HepG2 (cell line): ENCODE data around the gene MEGF6. TPM values are rescaled to one million over a fixed set of nuclear protein-coding genes. Genes with fewer than 3 reads are reported as not detected.

Experiments
- ATAC-seq: fragments of 200-7000 bp; cut with Tn5 transposase; 3 replicates; pipeline ENCODE4 v1.9.1; 2020; ENCODE audit warnings: mild to moderate bottlenecking, moderate library complexity
- BruUV-seq: library from RNA; stranded (reverse); fragments of 400-500 nt; replicated peaks from 2 replicates; lab custom pipeline; 2021; lab: Mats Ljungman, UMichigan
- CTCF ChIA-PET: fragments of 300-600 bp; formaldehyde crosslinking; extraction: SDS; loops from one replicate; lab custom pipeline; 2021; ENCODE audit warnings: low total read pairs, inconsistent platforms, low intra/inter-chr PET ratio; lab: Yijun Ruan, JAX
- POLR2A ChIA-PET: fragments of 350-600 bp; sonication (Branson Sonifier 250); formaldehyde crosslinking; loops from one replicate; lab custom pipeline; 2020; ENCODE audit warnings: antibody characterized with exemption, inconsistent platforms; lab: Yijun Ruan, JAX
- DNase-seq: peaks from one replicate; pipeline ENCODE4 v3.0.0-alpha.2; 2015; ENCODE audit warnings: low spot score
- FAIRE-seq: peaks from 3 replicates; lab custom pipeline; 2011; peaks lifted over from hg19 to GRCh38; lab: Jason Lieb, UNC
- H2AFZ ChIP-seq: one replicate; pipeline ENCODE4 v1.6.1; 2011; ENCODE audit warnings: low read length, inconsistent platforms
- H3K27ac ChIP-seq: fragments of 300-600 bp; 3 replicates; pipeline ENCODE4 v1.8.0; 2011; ENCODE audit warnings: mixed run types, mild to moderate bottlenecking, mixed read lengths, low read length, inconsistent platforms; ENCODE audit not compliant: insufficient read depth; ENCODE audit errors: extremely low read length
- H3K27me3 ChIP-seq, 2 experiments: fragments of 200-600 bp in 1 of 2; 2 replicates in 1 of 2; 3 replicates in 1 of 2; pipeline versions ENCODE4 v1.6.0 to v1.8.0; 2011; ENCODE audit warnings: low read length in 2 of 2, mild to moderate bottlenecking in 2 of 2, moderate library complexity in 2 of 2, inconsistent platforms in 1 of 2; ENCODE audit not compliant: insufficient read depth in 2 of 2, control insufficient read depth in 1 of 2
- H3K36me3 ChIP-seq, 2 experiments: fragments of 200-600 bp in 1 of 2; replicated peaks in 1 of 2; 2 replicates in 1 of 2; 3 replicates in 1 of 2; pipeline versions ENCODE4 v1.5.1 to v1.8.0; 2011; ENCODE audit warnings: low read length in 2 of 2, inconsistent platforms in 1 of 2; ENCODE audit not compliant: insufficient read depth in 2 of 2, control insufficient read depth in 1 of 2
- H3K4me1 ChIP-seq: 2 replicates; pipeline ENCODE4 v1.5.1; 2012; ENCODE audit warnings: low read length, inconsistent platforms; ENCODE audit not compliant: insufficient read depth
- H3K4me2 ChIP-seq: 2 replicates; pipeline ENCODE4 v1.6.0; 2011; ENCODE audit warnings: low read depth, low read length, inconsistent platforms
- H3K4me3 ChIP-seq, 3 experiments: fragments of 200-600 bp in 1 of 3; sonication (generic), shearing (Covaris generic) in 1 of 3; replicated peaks in 1 of 3; 2 replicates each; pipeline ENCODE4 v1.5.1; 2011 to 2016; ENCODE audit warnings: low read length in 3 of 3, inconsistent platforms in 2 of 3, low read depth in 2 of 3, mild to moderate bottlenecking in 2 of 3, control low read depth in 1 of 3, mixed read lengths in 1 of 3; ENCODE audit not compliant: insufficient read depth in 1 of 3
- H3K79me2 ChIP-seq: one replicate; pipeline ENCODE4 v1.6.1; 2011; ENCODE audit warnings: low read length, inconsistent platforms; ENCODE audit not compliant: insufficient read depth
- H3K9ac ChIP-seq: 2 replicates; pipeline ENCODE4 v1.6.0; 2011; ENCODE audit warnings: mild to moderate bottlenecking, low read depth, low read length, inconsistent platforms; ENCODE audit not compliant: insufficient read depth
- H3K9me3 ChIP-seq: 2 replicates; pipeline ENCODE4 v1.5.1; 2012; ENCODE audit warnings: mild to moderate bottlenecking, low read length
- H4K20me1 ChIP-seq: 2 replicates; pipeline ENCODE4 v1.6.0; 2011; ENCODE audit warnings: inconsistent platforms, mild to moderate bottlenecking, low read length, moderate library complexity; ENCODE audit not compliant: insufficient read depth
- AGO2 ChIP-seq: fragments of 200-400 bp; formaldehyde crosslinking; optimal IDR thresholded peaks from 2 replicates; pipeline ENCODE3; 2017; ENCODE audit warnings: mild to moderate bottlenecking, low read depth, low read length, moderate library complexity
- AHDC1 ChIP-seq: sonication (generic); formaldehyde crosslinking; IDR thresholded peaks from 2 replicates; pipeline ENCODE4 v1.5.1; 2020; ENCODE audit warnings: mild to moderate bottlenecking, missing genetic modification reagents, borderline replicate concordance
- AKAP8 ChIP-seq: sonication (generic); formaldehyde crosslinking; IDR thresholded peaks from 2 replicates; pipeline ENCODE4 v1.5.1; 2020; ENCODE audit warnings: mild to moderate bottlenecking, missing genetic modification reagents
- HNRNPL ChIP-seq: fragments of 200-400 bp; formaldehyde crosslinking; IDR thresholded peaks from 2 replicates; pipeline ENCODE4 v1.6.1; 2017; ENCODE audit warnings: mild to moderate bottlenecking, low read depth, low read length
- PATZ1 ChIP-seq: sonication (generic); formaldehyde crosslinking; IDR thresholded peaks from 2 replicates; pipeline ENCODE4 v1.4.0; 2020; ENCODE audit warnings: missing genetic modification reagents
- POLR2A ChIP-seq, 2 experiments: IDR thresholded peaks; 2 replicates each; pipeline ENCODE4 v1.6.1; 2011; ENCODE audit warnings: low read depth in 2 of 2, low read length in 2 of 2, mild to moderate bottlenecking in 1 of 2, moderate library complexity in 1 of 2; ENCODE audit not compliant: insufficient read depth in 1 of 2
- POLR2G ChIP-seq: fragments of 200-400 bp; formaldehyde crosslinking; IDR thresholded peaks from 2 replicates; pipeline ENCODE4 v1.6.1; 2018; ENCODE audit warnings: mild to moderate bottlenecking, low read depth, low read length, moderate library complexity
- RARA ChIP-seq: IDR thresholded peaks from 2 replicates; pipeline ENCODE4 v1.6.1; 2016; ENCODE audit warnings: missing genetic modification reagents, missing compliant biosample characterization
- RBFOX2 ChIP-seq: fragments of 200-400 bp; formaldehyde crosslinking; IDR thresholded peaks from 2 replicates; pipeline ENCODE4 v1.6.1; 2017; ENCODE audit warnings: low read depth, mild to moderate bottlenecking, low read length
- RNF2 ChIP-seq: fragments of 450-650 bp; conservative IDR thresholded peaks from 2 replicates; pipeline ENCODE4 v1.6.1; 2016; ENCODE audit warnings: low read depth
- RXRA ChIP-seq: sonication (generic); formaldehyde crosslinking; IDR thresholded peaks from 2 replicates; pipeline ENCODE4 v1.5.1; 2020; ENCODE audit warnings: missing genetic modification reagents
- TAF1 ChIP-seq: sonication (generic); formaldehyde crosslinking; IDR thresholded peaks from 2 replicates; pipeline ENCODE4 v1.4.0; 2020; ENCODE audit warnings: missing genetic modification reagents
- THRA ChIP-seq: sonication (generic); formaldehyde crosslinking; IDR thresholded peaks from 2 replicates; pipeline ENCODE4 v1.4.0; 2020; ENCODE audit warnings: missing genetic modification reagents, borderline replicate concordance
- XRCC5 ChIP-seq: fragments of 200-400 bp; formaldehyde crosslinking; optimal IDR thresholded peaks from 2 replicates; pipeline ENCODE3; 2017; ENCODE audit warnings: mild to moderate bottlenecking, low read length
- ZNF670 ChIP-seq: sonication (generic); formaldehyde crosslinking; IDR thresholded peaks from 2 replicates; pipeline ENCODE4 v1.8.0; 2022; ENCODE audit warnings: mild to moderate bottlenecking, missing genetic modification reagents, borderline replicate concordance
- ZSCAN25 ChIP-seq: sonication (generic); formaldehyde crosslinking; IDR thresholded peaks from 2 replicates; pipeline ENCODE4 v1.8.0; 2022; ENCODE audit warnings: mild to moderate bottlenecking, missing genetic modification reagents
- WGBS: methylation state at CpG from one replicate; pipeline ENCODE4 v1.1.6; 2017; ENCODE audit warnings: low lambda C conversion rate; 5-methylcytosine and 5-hydroxymethylcytosine counted together
- in situ Hi-C: cut with HindIII; loops from 2 replicates; pipeline ENCODE4 v1.10.0; 2017; ENCODE audit warnings: low pct_unique_long_range_greater_than_20kb; ENCODE audit not compliant: extremely low pct_ligation_motif_present
- intact Hi-C: fragments of 100-400 bp; cut with micrococcal nuclease; formaldehyde crosslinking; loops from one replicate; pipeline ENCODE4 v1.10.0; 2022; ENCODE audit not compliant: unreplicated experiment
- polyA plus RNA-seq, 8 experiments: library from polyadenylated mRNA; depleted of rRNA in 3 of 8; stranded (reverse) in 7 of 8; unstranded in 1 of 8; fragments of >200 nt; fragmentation: Illumina TruSeq in 4 of 8; extraction: Trizol in 4 of 8; gene quantifications; 2 replicates each; pipeline versions ENCODE4 v1.2.1 to v1.2.3, GENCODE V29; 2011 to 2016; ENCODE audit warnings: low read depth in 4 of 8, missing spikeins in 1 of 8, mixed read lengths in 1 of 8; ENCODE audit not compliant: insufficient read depth in 1 of 8
- total RNA-seq, 5 experiments: library from RNA; depleted of rRNA; stranded (reverse); fragments of >200 nt; fragmentation: Illumina TruSeq; extraction: Trizol; gene quantifications; 2 replicates each; pipeline ENCODE4 v1.2.3, GENCODE V29; 2016; ENCODE audit warnings: low read depth in 1 of 5

MEGF6 gene
- total and polyA plus RNA-seq, 2 of the 13 experiments (the other 11 are each of a cell fraction or from before 2014, with no cell fraction given), result 1.9 TPM

- Histone ChIP-seq H3K79me2 (no peaks in the 10 kb centered on the region), H3K9me3 (no peaks in the 10 kb centered on the region), H3K27ac (no peak overlapping the region), H3K27me3 (no peaks in the 10 kb centered on the region), H2AFZ (no peak overlapping the region), H3K4me1 (peaks cover 40% of the 10 kb centered on the region), H4K20me1 (no peaks in the 10 kb centered on the region), H3K4me3 (no peak overlapping the region), H3K36me3 (peaks cover 5 to 14% of the 10 kb centered on the region in 2 experiments; a peak in 3 of 5 replicates), H3K4me2 (no peak overlapping the region), H3K9ac (no peak overlapping the region)
- FAIRE-seq, result no peak
- 78% methylated on average over 6 of the region's 18 CpGs for WGBS
- ChIA-PET CTCF (interaction anchor here (3.0 kb wide), 1 partner anchor 29 kb away, joined by 70 read pairs; the partner anchor contains the start of gene ARHGEF16), POLR2A (interaction anchor here (1.0 to 3.6 kb wide), 4 partner anchors 11 to 29 kb away, joined by 3 to 20 read pairs (median 11); no protein-coding TSS in a partner anchor)
- in situ Hi-C loops, result loop anchor here (5.0 kb wide), 2 partner anchors 40 to 140 kb away; no protein-coding TSS in a partner anchor
- peak; percentile 52 for ATAC-seq
- no peak for DNase-seq
- intact Hi-C loops, result no loop called here
- no TSS peak for BruUV-seq
- TF ChIP-seq PATZ1 (peak; percentile 55; the same call in 1 of the 2 replicates), AHDC1 (CRISPR knock-in tag) (no peak), POLR2G (peak; percentile 38), THRA (CRISPR knock-in tag) (peak; percentile 27; the same call in 1 of the 2 replicates), ZSCAN25 (CRISPR knock-in tag) (peak; percentile 71), RXRA (CRISPR knock-in tag) (no peak), AKAP8 (CRISPR knock-in tag) (0 out of 2 replicates have a peak, but pooled peaks have one; percentile 24), HNRNPL (peak; percentile 84), ZNF670 (CRISPR knock-in tag) (no peak), POLR2A (IDR thresholded peaks at IDR 0.05; ENCODE audit: insufficient read depth in 1 of 2, low read depth in 2 of 2, low read length in 2 of 2) (peak in 1 of 2 experiments; percentile 47; a peak in 2 of 4 replicates), RBFOX2 (peak; percentile 26), AGO2 (peak; percentile 8), TAF1 (no peak), RNF2 (no peak), XRCC5 (peak; percentile 45), RARA (CRISPR knock-in tag) (peak; percentile 33; the same call in 1 of the 2 replicates)
These were observed 128.9 kb downstream of the MEGF6 start for GRCh38 chr1:3482378-3482849.
